ENCODE results near the gene BBX.

Gene BBX

DNA sequence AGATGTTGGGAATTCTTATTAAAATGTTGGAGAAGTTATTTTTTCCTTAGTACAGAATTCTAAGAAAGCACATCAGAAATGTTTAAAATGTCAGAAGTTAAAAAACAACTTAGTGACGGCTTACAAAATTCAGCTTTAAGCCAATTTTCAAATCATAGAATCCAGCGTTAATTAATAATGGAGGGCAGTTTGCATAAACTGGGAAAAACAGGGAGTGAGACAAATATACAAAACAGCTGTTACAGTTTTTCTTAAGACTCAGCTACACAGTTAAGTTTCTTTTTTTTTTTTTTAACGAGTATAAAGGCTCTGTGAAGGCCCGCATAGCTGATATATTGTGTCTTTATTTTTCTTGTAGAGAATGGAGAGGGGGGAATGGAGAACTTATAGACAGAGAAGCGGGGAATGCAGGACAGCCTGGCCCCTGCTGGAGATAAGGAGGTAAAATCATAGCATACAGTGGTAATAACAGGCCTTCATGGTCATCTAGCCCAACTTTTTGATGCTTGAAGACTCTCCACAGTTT, 164.4 kb downstream of the BBX start:
- TF ChIP-seq GATA2 (IDR thresholded peaks at IDR 0.05; ENCODE audit: low read depth, low read length) (no peak), GATA3 (IDR thresholded peaks at IDR 0.05; ENCODE audit: low read depth, low read length) (no peak)

DNA sequence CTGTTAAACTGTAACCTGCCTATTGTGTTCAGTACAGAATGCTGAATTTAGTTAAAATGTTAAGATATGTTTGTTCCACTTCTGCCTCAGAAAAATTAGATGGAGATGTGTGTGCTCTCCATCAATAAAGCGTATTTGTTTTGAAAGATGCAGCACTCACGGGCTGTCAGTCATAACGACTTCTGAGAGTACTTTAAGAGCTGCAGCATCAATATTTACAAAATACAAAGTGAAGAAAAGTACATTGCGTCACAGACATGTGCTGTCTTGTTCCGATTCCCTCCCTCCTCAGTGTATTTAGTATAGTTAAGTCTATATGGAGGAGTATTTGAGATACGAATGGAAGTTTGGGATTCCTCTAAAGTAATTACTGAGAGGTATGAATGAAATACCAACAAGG, 166.6 kb downstream of the BBX start:
- no peak for TF ChIP-seq GATA2 (IDR thresholded peaks at IDR 0.05; ENCODE audit: low read depth, low read length)
- TF ChIP-seq GATA3 (IDR thresholded peaks at IDR 0.05; ENCODE audit: low read depth, low read length): no peak

DNA sequence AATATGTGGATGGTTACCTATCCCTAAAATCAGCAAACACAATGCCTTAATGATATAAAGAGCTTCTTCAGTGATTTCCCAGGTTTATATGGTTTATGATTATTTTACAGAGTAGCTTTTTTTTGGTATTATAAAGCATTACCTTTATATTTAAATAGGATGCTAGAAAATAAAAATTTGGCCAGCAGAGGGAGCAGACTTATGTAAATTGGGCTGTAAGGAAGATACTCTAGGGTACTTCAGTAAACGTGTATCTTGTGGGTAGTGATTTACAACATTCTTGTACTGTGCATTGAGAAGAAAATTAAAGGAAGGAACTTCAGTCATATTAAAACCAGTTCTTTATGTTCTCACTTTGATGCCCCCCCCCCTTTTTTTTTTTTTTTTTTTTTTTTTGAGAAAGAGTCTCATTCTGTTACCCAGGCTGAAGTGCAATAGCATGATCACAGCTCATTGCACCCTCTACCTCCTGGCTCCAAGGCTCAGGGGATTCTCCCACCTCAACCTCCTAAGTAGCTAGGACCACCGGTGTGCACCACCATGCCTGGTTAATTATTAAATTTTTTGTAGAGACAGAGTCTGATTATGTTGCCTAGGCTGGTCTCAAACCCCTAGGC, 167.9 kb downstream of the BBX start:
- TF ChIP-seq GATA3 (IDR thresholded peaks at IDR 0.05; ENCODE audit: low read depth, low read length): no peak
- no peak for TF ChIP-seq GATA2 (IDR thresholded peaks at IDR 0.05; ENCODE audit: low read depth, low read length)

DNA sequence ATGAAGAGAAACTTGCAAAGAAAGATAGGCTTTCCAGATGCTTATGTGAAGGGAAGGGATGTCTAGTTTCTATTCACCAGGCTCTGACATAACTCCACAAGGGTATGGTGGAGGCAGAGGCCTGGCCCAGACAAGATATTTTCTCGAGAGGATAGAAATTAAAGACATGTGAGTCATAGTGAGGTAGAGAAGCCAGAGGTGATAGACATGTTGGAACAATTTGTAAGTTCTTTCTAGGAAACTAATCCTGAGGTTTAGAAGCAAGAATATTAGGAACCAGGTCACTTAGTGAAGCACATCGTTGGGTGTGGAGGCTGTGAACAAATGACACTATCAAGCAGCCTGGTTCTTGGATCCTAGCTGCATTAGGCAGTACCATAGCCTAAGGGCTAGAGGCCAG, 176.9 kb downstream of the BBX start:
- no peak for TF ChIP-seq GATA3 (IDR thresholded peaks at IDR 0.05; ENCODE audit: low read depth, low read length)
- no peak for TF ChIP-seq GATA2 (IDR thresholded peaks at IDR 0.05; ENCODE audit: low read depth, low read length)

DNA sequence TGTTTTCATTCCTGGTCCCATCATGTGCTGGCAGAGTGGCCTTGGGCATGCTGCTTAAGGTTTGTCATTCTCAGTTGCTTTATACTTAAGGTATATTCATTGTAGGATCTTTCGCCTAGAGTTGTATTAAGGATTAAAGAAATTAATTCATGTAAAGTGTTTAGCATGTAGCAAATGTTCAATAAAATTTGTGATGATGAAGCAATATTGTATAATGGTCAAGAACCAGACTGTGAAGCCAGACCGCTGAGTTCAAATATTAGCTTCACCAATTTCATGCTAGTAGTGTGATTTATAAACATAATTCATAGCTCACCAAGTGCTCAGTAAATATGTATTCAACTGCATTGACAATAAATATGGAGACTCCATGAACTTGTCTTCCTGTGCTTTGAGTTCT, 178.5 kb downstream of the BBX start:
- TF ChIP-seq GATA2 (IDR thresholded peaks at IDR 0.05; ENCODE audit: low read depth, low read length) (no peak), GATA3 (IDR thresholded peaks at IDR 0.05; ENCODE audit: low read depth, low read length) (no peak)

DNA sequence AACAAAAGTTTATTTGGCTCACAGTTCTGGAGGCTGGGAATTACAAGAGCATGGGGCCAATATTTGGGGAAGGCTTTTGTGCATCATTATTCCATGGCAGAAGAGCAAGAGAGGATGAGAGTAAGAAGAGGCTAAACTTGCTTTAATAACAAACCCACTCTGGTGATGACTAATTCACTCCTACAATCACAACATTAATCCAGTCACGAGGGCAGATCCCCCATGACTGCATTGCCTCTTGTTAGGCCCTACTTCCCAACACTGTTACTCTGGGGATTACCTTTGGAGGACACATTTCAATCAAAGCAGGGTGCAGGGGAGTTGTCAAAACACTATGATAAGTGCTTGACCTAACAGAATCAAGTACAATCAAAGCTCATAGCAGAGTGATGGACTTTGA, 181.7 kb downstream of the BBX start:
- TF ChIP-seq GATA2 (IDR thresholded peaks at IDR 0.05; ENCODE audit: low read depth, low read length): no peak
- TF ChIP-seq GATA3 (IDR thresholded peaks at IDR 0.05; ENCODE audit: low read depth, low read length): no peak

DNA sequence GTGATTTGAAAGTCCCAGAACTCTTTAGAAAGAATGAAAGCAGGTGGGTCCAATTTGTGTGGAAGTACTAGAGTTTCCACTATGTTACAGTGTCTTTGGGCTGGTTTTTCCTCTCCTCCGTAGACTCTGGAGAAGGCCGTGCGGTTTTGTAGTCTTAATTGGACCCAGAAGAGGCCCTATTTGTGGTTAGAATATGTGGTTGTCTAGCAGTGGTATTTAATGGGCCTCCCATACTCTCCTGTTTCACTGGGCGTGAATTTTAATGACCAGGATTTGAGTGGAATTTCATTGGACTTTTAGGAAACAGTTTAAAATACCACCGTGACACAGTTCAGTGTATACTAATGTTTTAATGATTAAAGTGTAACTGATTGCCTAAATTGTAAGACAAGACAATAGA, 182.3 kb downstream of the BBX start:
- no peak for TF ChIP-seq GATA2 (IDR thresholded peaks at IDR 0.05; ENCODE audit: low read depth, low read length)
- no peak for TF ChIP-seq GATA3 (IDR thresholded peaks at IDR 0.05; ENCODE audit: low read depth, low read length)

DNA sequence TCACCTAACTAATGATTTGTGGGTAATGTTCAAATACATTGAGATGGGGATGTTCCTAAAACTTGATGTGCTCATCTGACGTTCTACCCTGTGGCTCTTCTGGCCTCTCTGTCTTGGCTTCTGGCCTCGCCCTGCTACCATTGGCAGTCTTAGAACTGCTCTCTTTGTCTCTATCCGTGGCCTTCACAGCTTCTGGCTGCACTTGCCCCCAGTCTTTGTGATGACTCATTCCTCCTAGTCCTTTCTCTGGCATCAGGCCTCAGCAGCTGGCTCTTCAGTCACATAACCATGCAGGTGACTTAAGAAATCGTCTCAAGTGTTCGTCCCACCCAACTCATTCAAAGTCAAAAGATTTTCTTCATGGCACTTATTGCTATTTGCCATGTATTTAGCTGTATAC, 188.1 kb downstream of the BBX start:
- TF ChIP-seq GATA2 (IDR thresholded peaks at IDR 0.05; ENCODE audit: low read depth, low read length): no peak
- no peak for TF ChIP-seq GATA3 (IDR thresholded peaks at IDR 0.05; ENCODE audit: low read depth, low read length)

DNA sequence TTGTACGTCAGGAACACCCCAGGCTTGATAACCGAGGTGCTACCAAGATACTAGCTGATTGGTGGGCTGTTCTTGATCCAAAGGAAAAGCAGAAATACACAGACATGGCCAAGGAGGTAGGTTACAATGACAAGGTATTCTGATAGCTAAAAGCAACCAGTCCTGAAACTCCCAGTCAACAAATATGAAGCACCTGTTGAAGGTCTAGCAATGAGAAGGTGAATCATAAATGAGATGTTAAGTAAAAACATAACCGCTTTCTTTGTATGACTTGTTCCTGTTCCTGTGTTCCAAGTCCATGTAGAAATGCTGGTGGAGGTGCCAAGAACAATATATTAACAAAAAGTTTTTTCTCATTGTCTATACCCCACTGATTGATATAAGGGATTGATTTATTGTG, 194.0 kb downstream of the BBX start:
- TF ChIP-seq GATA2 (IDR thresholded peaks at IDR 0.05; ENCODE audit: low read depth, low read length) (no peak), GATA3 (IDR thresholded peaks at IDR 0.05; ENCODE audit: low read depth, low read length) (no peak)

DNA sequence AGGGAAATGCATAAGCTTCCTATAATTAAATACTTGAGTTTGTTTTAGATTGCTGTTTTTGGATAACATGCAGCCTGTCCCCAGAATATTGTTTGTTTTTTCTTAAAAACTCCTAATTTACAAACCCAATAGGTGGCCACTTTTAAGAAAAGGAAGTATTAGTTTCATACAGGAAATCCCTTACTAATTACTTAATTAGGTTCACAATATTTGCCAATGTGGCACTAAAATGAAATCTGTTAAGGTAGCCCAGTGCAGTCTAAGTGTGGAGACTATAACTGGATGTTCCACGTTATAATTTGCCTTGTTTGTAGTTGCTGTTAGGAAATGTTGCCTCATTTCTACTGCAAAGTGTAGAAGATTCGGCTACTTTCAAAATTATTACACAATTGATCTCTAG, 195.8 kb downstream of the BBX start:
- TF ChIP-seq GATA3 (IDR thresholded peaks at IDR 0.05; ENCODE audit: low read depth, low read length) (no peak), GATA2 (IDR thresholded peaks at IDR 0.05; ENCODE audit: low read depth, low read length) (no peak)

DNA sequence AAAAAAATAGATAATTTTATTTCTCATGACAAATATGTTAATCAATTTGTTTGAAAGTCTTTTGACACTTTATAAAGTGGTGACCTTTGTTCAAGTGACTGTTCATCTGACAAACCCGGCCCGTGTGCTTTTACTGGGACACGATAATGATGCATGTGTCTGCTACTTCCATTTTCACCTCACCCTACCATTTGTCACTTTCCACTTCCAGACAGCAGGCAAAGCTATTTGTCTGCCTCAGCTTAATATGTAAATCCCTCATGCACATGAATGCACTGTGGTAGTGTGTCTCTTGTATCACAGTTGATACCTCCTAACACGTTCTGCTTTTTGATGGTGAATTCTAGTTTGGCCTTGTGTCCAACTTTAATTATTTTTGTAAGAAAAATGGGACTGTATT, 204.3 kb downstream of the BBX start:
- TF ChIP-seq GATA3 (IDR thresholded peaks at IDR 0.05; ENCODE audit: low read depth, low read length) (no peak), GATA2 (IDR thresholded peaks at IDR 0.05; ENCODE audit: low read depth, low read length) (no peak)

DNA sequence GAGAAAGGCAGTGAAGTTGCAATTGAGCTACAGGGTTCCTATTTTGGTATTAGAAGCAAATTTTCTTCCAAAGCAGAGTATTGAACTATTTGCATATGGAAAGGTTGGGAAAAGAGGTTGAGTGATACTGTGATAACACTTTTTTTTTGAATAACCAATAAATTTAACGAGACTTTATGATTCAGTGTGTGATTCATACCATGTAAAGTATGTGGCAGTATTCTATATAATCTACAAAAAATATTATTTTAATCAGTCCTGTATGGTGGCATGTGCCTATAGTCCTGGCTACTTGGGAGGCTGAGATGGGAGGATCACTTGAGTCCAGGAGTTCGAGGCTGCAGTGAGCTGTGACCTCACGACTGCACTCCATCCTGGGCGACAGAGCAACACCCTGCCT, 206.9 kb downstream of the BBX start:
- no peak for TF ChIP-seq GATA3 (IDR thresholded peaks at IDR 0.05; ENCODE audit: low read depth, low read length)
- TF ChIP-seq GATA2 (IDR thresholded peaks at IDR 0.05; ENCODE audit: low read depth, low read length): no peak

DNA sequence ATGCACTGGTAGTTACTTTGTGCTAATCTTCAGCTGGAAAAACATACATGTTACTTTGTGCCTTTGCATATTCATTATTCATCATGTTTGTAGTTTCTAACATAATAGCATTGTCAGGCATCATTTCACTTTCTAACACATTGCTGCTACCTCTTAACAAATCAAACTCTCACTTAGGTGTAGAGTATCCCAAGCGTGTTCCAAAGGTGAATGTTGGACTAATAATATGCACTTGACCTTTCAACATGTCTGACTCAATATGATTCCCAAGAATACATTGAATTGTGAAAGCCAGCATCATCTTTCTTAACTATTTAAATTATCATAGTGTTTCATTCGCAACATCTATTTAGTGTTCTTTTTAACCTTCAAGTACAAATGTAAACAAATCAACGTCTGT, 211.6 kb downstream of the BBX start:
- TF ChIP-seq GATA2 (IDR thresholded peaks at IDR 0.05; ENCODE audit: low read depth, low read length) (no peak), GATA3 (IDR thresholded peaks at IDR 0.05; ENCODE audit: low read depth, low read length) (no peak)

DNA sequence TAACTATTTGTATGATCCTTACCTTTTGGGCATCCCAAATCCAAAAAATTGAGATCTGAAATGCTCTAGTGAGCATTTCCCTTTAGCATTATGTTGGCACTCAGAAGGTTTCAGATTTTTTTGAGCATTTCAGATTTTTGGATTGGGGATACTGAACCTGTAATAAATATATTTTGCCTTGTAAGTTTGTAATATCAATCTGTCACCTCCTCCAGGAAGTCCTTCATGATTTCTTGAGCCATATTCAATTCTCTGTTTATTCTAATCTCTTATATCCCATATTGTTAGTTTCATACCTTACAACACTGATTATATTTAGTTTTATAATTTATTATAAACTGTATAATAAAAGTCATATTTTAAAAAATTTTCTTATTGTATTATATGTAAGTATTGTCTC, 215.2 kb downstream of the BBX start:
- no peak for TF ChIP-seq GATA3 (IDR thresholded peaks at IDR 0.05; ENCODE audit: low read depth, low read length)
- no peak for TF ChIP-seq GATA2 (IDR thresholded peaks at IDR 0.05; ENCODE audit: low read depth, low read length)

DNA sequence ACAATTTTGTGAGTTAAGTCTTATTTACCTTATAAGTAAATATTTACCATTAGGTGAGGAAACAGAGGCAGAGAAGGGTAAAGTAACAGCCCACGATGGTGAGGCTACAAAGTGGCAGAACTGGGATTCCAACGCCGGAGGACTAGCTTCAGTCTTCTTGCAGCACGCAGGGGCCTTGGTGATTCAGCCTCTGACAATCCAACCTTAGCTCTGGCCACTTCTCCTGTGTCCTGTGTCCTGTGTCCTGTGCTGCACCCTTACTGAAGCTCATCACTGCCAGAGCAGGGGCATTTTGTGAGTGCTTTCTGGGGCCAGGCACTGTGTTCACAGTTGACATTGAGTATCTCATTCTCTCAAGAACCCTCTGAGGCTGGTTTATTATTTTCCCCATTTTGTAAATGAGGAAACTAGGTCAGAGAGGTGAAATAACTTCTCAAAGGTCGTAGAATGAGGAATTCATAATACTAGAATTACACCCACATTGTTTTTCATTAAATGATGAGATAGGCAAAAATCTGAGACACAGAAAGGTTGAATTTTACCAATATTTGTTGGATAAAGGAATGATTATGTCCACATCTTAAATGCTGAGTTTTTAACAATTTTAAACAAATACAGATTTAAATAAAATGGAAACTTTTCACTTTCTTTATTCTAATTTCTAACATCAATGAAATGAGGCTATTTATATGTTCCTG, 215.9 kb downstream of the BBX start:
- no peak for TF ChIP-seq GATA3 (IDR thresholded peaks at IDR 0.05; ENCODE audit: low read depth, low read length)
- TF ChIP-seq GATA2 (IDR thresholded peaks at IDR 0.05; ENCODE audit: low read depth, low read length): no peak
